Lung microvascular endothelial cell (primary cell): ENCODE results near the gene OR2AG1. TPM values are rescaled to one million over a fixed set of nuclear protein-coding genes. Genes with fewer than 3 reads are reported as not detected.
"Not testable (repeated sequence)": the region's sequence is repeated elsewhere in the genome, so short reads cannot be mapped to it uniquely, and the experiment has no call there.

Experiments used
- DNase-seq, 2 donors: peaks; one replicate each; pipeline versions ENCODE4 v3.0.0 to v3.0.0-alpha.2; 2010; ENCODE audit warnings: low read depth in 2 of 2
- total RNA-seq: library from RNA; depleted of rRNA; stranded (reverse); fragments of >200 nt; gene quantifications from 2 replicates; pipeline ENCODE4 v1.2.1, GENCODE V29; 2014

The OR2AG1 gene
- total RNA-seq, 1 donor from 2014 or later: not detected

DNA sequence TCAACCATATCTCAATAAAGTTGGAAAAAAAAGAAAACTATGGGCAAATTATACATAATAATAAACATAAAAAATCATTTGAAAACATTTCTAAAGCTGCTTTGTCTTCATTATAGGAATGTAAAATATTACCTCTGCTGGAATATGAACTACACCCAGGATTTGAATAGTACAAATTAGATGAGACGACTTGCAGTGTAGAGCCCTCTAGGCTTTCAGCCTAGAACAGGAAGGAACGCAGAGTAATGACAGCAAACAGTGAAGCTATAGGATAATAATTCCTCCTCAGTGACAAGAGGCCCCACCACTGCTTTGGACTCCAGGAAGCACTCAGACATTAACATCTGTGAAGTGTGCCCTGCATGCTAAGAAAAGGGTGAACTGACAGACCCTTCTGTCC lies 7.7 kb downstream of the OR2AG1 start:
- DNase-seq: no peak

DNA sequence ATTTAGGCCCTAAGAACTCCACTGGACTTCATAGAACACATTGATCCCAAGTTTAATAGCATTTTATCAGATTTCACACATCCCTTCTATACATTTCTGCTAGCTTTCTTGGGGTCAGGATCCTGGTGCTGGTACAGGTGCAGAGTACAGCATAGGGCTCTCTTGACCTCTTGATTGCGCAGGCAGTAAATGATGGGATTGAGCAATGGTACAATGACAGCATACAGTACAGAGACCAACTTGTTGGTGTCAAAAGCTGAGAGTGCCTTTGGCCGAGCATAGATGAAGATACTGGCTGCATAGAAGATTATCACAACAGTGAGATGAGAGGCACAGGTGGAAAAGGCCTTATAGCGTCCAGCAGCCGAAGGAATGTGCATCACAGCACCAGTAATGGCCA lies 11.8 kb downstream of the OR2AG1 start:
- DNase-seq: no peak

DNA sequence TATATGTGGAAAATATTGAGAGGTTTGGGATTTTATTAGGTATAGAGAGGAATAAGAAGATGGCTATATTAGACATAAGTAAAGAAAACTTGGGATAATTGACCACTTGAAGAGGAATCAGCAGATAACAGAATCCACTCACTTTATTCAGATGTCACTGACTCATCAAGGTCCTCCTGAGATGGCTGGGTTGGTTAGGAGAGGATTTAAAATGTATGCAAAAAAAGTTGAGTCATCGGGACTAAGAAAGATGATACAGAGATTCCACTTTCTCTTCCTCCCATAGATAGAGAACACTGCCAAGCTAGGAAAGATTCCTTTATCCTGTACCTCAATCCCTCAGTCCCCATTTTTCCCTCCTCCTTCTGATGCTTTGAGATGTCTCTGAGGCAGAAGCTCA lies 16.6 kb downstream of the OR2AG1 start, which contains the start of gene OR6A2:
TSS of gene OR6A2 (minus strand) at position 288 of the 400 bp plus-strand sequence. CDS start 3,981 bp downstream, outside the sequence.
- no peak for DNase-seq

GRCh38 chr11:6801075-6801474 lies 18.3 kb downstream of the OR2AG1 start:
- DNase-seq: not testable (repeated sequence)

DNA sequence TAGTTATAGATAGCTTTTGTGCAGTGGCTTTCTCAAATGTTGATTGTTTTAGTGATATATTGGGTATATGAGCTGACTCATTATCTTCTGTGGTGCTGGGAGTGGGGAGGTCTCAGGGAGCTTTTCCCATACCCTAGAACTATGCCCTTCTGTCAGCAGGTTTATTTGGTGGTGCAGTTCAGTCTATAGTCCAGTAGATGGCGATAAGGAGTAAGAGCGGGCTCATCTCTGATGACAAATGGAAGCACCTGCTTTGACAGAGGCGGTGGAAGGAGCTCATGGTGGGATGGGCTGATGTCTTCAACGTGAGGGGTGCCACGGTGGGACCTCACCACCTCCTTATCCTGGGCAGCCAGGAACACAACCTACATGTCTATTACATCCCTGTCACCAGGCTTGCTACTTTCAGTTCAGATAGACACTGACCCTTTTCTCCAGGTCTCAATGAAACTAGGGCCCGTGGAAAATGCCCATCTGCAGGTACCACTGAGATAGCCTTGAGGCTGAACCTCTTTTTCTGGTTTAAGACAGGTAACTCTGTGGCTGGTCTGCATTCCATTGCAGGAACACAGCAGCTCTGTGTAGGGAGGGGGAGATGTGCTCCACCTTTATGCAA lies 29.7 kb downstream of the OR2AG1 start:
- peak; percentile 49 to 61 for DNase-seq

GRCh38 chr11:6813656-6814055 lies 30.8 kb downstream of the OR2AG1 start:
- DNase-seq: no peak

- DNase-seq: no peak
Observed at GRCh38 chr11:6817694-6818093, 34.9 kb downstream of the OR2AG1 start.

DNA sequence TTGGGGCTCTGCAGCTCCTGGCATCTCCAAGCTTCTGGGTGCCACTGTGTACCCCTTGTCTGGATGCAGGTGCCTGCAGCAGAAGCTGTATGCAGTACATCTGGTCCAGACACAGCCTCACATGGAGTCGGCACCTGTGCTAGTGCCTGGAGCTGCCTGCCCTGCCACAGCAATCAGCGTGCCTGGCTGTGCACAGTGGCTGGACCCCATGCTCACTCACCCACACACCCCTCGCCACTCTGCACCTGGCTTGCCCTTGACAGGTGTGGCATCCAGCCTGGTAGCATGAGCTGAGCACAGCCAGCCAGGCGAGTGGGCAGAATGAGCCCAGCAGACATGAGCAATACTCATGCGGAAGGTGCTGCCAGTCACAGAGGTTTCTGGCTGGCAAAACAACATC lies 36.1 kb downstream of the OR2AG1 start:
- DNase-seq: no peak

- DNase-seq: no peak
Observed at GRCh38 chr11:6824136-6824823, 41.5 kb downstream of the OR2AG1 start.

DNA sequence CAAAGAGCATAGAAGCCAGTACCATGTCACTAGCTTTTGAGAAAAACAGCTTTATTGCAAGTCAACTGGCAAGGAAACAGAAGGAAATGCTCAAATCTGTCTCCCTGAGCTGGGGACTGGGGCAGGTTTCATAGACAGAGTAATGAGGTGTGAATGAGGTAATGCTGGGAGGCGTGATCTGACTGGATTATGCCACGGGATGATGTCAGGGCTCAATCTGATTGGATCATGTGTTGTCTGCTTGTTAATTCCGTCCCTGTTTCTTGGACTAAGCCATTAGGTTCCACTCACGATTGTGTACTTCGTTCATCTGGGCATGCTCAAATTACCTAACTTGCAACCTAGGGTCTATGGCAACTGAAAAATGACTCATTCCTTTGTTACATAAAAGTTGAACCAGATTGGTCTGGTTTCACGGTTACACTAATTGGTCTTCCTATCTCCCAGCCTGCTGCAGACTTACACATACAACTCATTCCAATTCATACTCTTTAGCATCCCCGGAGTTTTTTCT lies 42.5 kb downstream of the OR2AG1 start:
- no peak for DNase-seq

DNA sequence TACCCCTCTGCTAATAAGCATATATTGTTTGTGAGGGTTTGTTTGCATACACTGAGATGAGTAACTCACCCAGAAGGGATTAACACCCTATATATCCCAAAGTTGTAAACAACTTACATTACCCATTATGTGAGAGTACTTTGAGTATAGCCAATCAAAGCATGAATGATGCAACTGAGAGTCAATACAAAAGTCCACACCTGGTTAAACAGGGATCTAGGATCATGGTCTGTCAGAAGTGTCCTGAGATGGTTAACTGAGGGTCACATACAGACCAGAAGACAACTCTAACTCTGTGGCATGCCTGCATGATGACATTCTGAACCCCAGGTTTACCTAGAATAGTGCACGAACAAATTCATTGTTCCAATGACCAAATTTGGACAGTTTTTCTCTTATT lies 45.3 kb downstream of the OR2AG1 start:
- DNase-seq: no peak

DNA sequence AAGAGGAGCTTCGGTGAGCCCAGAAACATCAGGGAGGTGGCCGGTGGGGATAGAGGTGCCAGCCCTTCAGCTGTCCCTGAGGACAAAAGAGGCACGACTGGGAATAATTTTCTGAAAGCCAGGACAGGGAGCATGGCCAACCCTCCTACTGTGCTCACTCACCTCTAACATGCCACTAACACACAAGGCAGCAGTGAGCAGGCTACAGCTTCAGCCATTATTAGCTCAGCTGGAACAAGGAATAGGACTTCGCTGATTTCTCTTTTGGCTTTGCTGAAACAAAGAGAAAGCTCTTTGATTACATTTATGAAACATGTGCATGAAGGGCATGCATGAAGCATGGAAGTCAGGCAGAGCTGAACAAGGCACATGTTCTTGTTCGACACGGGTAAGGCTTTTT lies 50.5 kb downstream of the OR2AG1 start:
- DNase-seq: no peak

- DNase-seq: no peak
Observed at GRCh38 chr11:6834021-6834420, 51.2 kb downstream of the OR2AG1 start.

Other genes starting within 250 kb of the OR2AG1 start
- 6.1 and 10.3 TPM in 2 replicates for gene RRP8, start 179.4 kb upstream of the OR2AG1 start, total RNA-seq
- gene ILK, start 179.2 kb upstream of the OR2AG1 start, total RNA-seq: 95.9 and 109 TPM in 2 replicates
- gene TAF10, start 170.8 kb upstream of the OR2AG1 start, total RNA-seq: 27.7 and 34.1 TPM in 2 replicates
- 61.2 and 69.2 TPM in 2 replicates for gene TPP1, start 163.6 kb upstream of the OR2AG1 start, total RNA-seq
- gene DCHS1, start 127.2 kb upstream of the OR2AG1 start, total RNA-seq: 28.3 and 46.2 TPM in 2 replicates
- 44.7 and 47.4 TPM in 2 replicates for gene MRPL17, start 99.7 kb upstream of the OR2AG1 start, total RNA-seq
- gene OR2AG2, start 11.0 kb upstream of the OR2AG1 start, total RNA-seq: under 0.01 and 0.20 TPM in 2 replicates
- gene OR6A2, start 16.7 kb downstream of the OR2AG1 start, total RNA-seq: under 0.01 TPM in 2 replicates
- not detected in 2 replicates for gene OR10A5, start 62.7 kb downstream of the OR2AG1 start, total RNA-seq
- gene OR10A2, start 80.0 kb downstream of the OR2AG1 start, total RNA-seq: not detected in 2 replicates
- not detected in 2 replicates for gene OR10A4, start 93.6 kb downstream of the OR2AG1 start, total RNA-seq
- gene OR2D2, start 109.5 kb downstream of the OR2AG1 start, total RNA-seq: under 0.01 TPM in 1 of 2 replicates, not detected in the other
- not detected in 2 replicates for gene OR2D3, start 138.0 kb downstream of the OR2AG1 start, total RNA-seq
- gene ZNF215, start 143.4 kb downstream of the OR2AG1 start, total RNA-seq: 0.79 and 2.0 TPM in 2 replicates
- 0.20 and 0.65 TPM in 2 replicates for gene ZNF214, start 237.3 kb downstream of the OR2AG1 start, total RNA-seq
- under 0.01 TPM in 1 of 2 replicates, not detected in the other for gene NLRP14, start 237.5 kb downstream of the OR2AG1 start, total RNA-seq